ENCODE data around the gene TMX4. TPM values are rescaled to one million over a fixed set of nuclear protein-coding genes. Genes with fewer than 3 reads are reported as not detected.
"Not testable (repeated sequence)": the region's sequence is repeated elsewhere in the genome, so short reads cannot be mapped to it uniquely, and the experiment has no call there.

Gene TMX4
- polyA plus RNA-seq, 2 donors, result 3.6 to 5.5 TPM

DNA sequence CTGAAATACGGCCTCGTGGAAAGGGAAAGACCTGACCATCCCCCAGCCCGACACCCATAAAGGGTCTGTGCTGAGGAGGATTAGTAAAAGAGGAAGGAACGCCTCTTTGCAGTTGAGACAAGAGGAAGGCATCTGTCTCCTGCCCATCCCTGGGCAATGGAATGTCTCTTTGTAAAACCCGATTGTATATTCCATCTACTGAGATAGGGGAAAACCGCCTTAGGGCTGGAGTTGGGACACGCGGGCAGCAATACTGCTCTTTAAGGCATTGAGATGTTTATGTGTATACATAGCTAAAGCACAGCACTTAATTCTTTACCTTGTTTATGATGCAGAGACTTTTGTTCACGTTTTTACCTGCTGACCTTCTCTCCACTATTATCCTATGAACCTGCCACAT lies 63.0 kb downstream of the TMX4 start:
- not testable (repeated sequence) for H3K4me1 ChIP-seq (ENCODE audit: control insufficient read depth in 2 of 2, insufficient read depth in 2 of 2, low read length in 1 of 2); H3K4me3 ChIP-seq (ENCODE audit: low read depth in 1 of 2, low read length in 2 of 2); H3K36me3 ChIP-seq (ENCODE audit: control insufficient read depth in 2 of 2, insufficient read depth in 2 of 2, low read length in 1 of 2); H3K9me3 ChIP-seq (ENCODE audit: control insufficient read depth in 2 of 2, insufficient read depth in 1 of 2, low read depth in 1 of 2, low read length in 1 of 2); H3K27me3 ChIP-seq (ENCODE audit: control insufficient read depth in 1 of 2, insufficient read depth in 2 of 2, low read length in 2 of 2); H3K27ac ChIP-seq (ENCODE audit: low read depth in 2 of 2, low read length in 1 of 2)
- WGBS, 2 donors, result 76 to 80% methylated on average over 9 of the region's 9 CpGs

- H3K4me3 ChIP-seq (ENCODE audit: low read depth in 1 of 2, low read length in 2 of 2), result no peak overlapping the region
- no peaks in the 10 kb centered on the region for H3K4me1 ChIP-seq (ENCODE audit: control insufficient read depth in 2 of 2, insufficient read depth in 2 of 2, low read length in 1 of 2)
- H3K27me3 ChIP-seq (ENCODE audit: control insufficient read depth in 1 of 2, insufficient read depth in 2 of 2, low read length in 2 of 2), result no peaks in the 10 kb centered on the region
- 64 to 71% methylated on average over 1 of the region's 1 CpG for WGBS, 2 donors
- H3K9me3 ChIP-seq (ENCODE audit: control insufficient read depth in 2 of 2, insufficient read depth in 1 of 2, low read depth in 1 of 2, low read length in 1 of 2), result no peaks in the 10 kb centered on the region
- no peaks in the 10 kb centered on the region for H3K36me3 ChIP-seq (ENCODE audit: control insufficient read depth in 2 of 2, insufficient read depth in 2 of 2, low read length in 1 of 2)
- no peak overlapping the region for H3K27ac ChIP-seq (ENCODE audit: low read depth in 2 of 2, low read length in 1 of 2)
Measured at GRCh38 chr20:7950387-7950786, 69.2 kb downstream of the TMX4 start.

- 29 to 35% methylated on average over 2 of the region's 2 CpGs for WGBS, 2 donors
- Histone ChIP-seq H3K4me1 (ENCODE audit: control insufficient read depth in 2 of 2, insufficient read depth in 2 of 2, low read length in 1 of 2) (no peaks in the 10 kb centered on the region), H3K27me3 (ENCODE audit: control insufficient read depth in 1 of 2, insufficient read depth in 2 of 2, low read length in 2 of 2) (no peaks in the 10 kb centered on the region), H3K9me3 (ENCODE audit: control insufficient read depth in 2 of 2, insufficient read depth in 1 of 2, low read depth in 1 of 2, low read length in 1 of 2) (no peaks in the 10 kb centered on the region), H3K4me3 (ENCODE audit: low read depth in 1 of 2, low read length in 2 of 2) (no peak overlapping the region), H3K27ac (ENCODE audit: low read depth in 2 of 2, low read length in 1 of 2) (no peak overlapping the region), H3K36me3 (ENCODE audit: control insufficient read depth in 2 of 2, insufficient read depth in 2 of 2, low read length in 1 of 2) (no peaks in the 10 kb centered on the region)
Measured at GRCh38 chr20:7943891-7944290, 75.7 kb downstream of the TMX4 start.

GRCh38 chr20:7940341-7940740 lies 79.2 kb downstream of the TMX4 start, which contains the start of gene HAO1:
Gene HAO1, minus strand, starts transcription at chr20:7940458. Its CDS starts 36 bp downstream, at chr20:7940422.
- no peak within 1 kb of the TSS for H3K4me3 ChIP-seq (ENCODE audit: low read depth in 1 of 2, low read length in 2 of 2)
- H3K27me3 ChIP-seq (ENCODE audit: control insufficient read depth in 1 of 2, insufficient read depth in 2 of 2, low read length in 2 of 2), result no peaks in the 10 kb centered on the region
- H3K4me1 ChIP-seq (ENCODE audit: control insufficient read depth in 2 of 2, insufficient read depth in 2 of 2, low read length in 1 of 2), result no peaks in the 10 kb centered on the region
- no peaks in the 10 kb centered on the region for H3K9me3 ChIP-seq (ENCODE audit: control insufficient read depth in 2 of 2, insufficient read depth in 1 of 2, low read depth in 1 of 2, low read length in 1 of 2)
- H3K27ac ChIP-seq (ENCODE audit: low read depth in 2 of 2, low read length in 1 of 2), result no peak within 1 kb of the TSS
- H3K36me3 ChIP-seq (ENCODE audit: control insufficient read depth in 2 of 2, insufficient read depth in 2 of 2, low read length in 1 of 2), result no peaks in the 10 kb centered on the region
- WGBS, 2 donors, result 69 to 81% methylated on average over 3 of the region's 3 CpGs

GRCh38 chr20:7939663-7940062 lies 79.9 kb downstream of the TMX4 start:
- WGBS, 2 donors, result 56 to 79% methylated on average over 4 of the region's 4 CpGs
- Histone ChIP-seq H3K9me3 (ENCODE audit: control insufficient read depth in 2 of 2, insufficient read depth in 1 of 2, low read depth in 1 of 2, low read length in 1 of 2) (no peaks in the 10 kb centered on the region), H3K27me3 (ENCODE audit: control insufficient read depth in 1 of 2, insufficient read depth in 2 of 2, low read length in 2 of 2) (no peaks in the 10 kb centered on the region), H3K4me1 (ENCODE audit: control insufficient read depth in 2 of 2, insufficient read depth in 2 of 2, low read length in 1 of 2) (no peaks in the 10 kb centered on the region), H3K27ac (ENCODE audit: low read depth in 2 of 2, low read length in 1 of 2) (no peak overlapping the region), H3K4me3 (ENCODE audit: low read depth in 1 of 2, low read length in 2 of 2) (no peak overlapping the region), H3K36me3 (ENCODE audit: control insufficient read depth in 2 of 2, insufficient read depth in 2 of 2, low read length in 1 of 2) (no peaks in the 10 kb centered on the region)

DNA sequence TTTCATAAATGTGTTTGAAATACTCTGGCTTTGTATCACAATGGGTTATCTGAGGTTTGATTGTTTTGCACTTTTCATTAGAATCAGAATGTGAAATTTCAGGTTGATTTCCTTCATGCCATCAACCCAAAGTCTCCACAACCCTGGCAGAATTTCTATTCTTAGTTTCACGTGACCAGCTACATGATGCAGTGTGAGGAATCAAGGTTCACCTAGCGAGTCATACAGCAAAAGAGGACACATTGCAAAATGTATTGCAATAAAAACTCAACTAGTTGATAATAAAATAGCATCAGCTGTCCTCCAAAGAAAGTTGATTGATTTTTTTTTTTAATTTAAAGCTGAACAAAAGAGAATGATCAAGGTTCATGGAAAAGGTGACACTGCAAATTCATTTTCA lies 81.5 kb downstream of the TMX4 start:
- 75 to 86% methylated on average over 2 of the region's 2 CpGs for WGBS, 2 donors
- no peak overlapping the region for H3K4me3 ChIP-seq (ENCODE audit: low read depth in 1 of 2, low read length in 2 of 2)
- H3K9me3 ChIP-seq (ENCODE audit: control insufficient read depth in 2 of 2, insufficient read depth in 1 of 2, low read depth in 1 of 2, low read length in 1 of 2), result no peaks in the 10 kb centered on the region
- H3K27me3 ChIP-seq (ENCODE audit: control insufficient read depth in 1 of 2, insufficient read depth in 2 of 2, low read length in 2 of 2), result no peaks in the 10 kb centered on the region
- H3K36me3 ChIP-seq (ENCODE audit: control insufficient read depth in 2 of 2, insufficient read depth in 2 of 2, low read length in 1 of 2), result no peaks in the 10 kb centered on the region
- H3K27ac ChIP-seq (ENCODE audit: low read depth in 2 of 2, low read length in 1 of 2), result no peak overlapping the region
- H3K4me1 ChIP-seq (ENCODE audit: control insufficient read depth in 2 of 2, insufficient read depth in 2 of 2, low read length in 1 of 2), result no peaks in the 10 kb centered on the region

GRCh38 chr20:7937328-7937727 lies 82.2 kb downstream of the TMX4 start:
- Histone ChIP-seq H3K27ac (ENCODE audit: low read depth in 2 of 2, low read length in 1 of 2) (no peak overlapping the region), H3K4me1 (ENCODE audit: control insufficient read depth in 2 of 2, insufficient read depth in 2 of 2, low read length in 1 of 2) (no peaks in the 10 kb centered on the region), H3K36me3 (ENCODE audit: control insufficient read depth in 2 of 2, insufficient read depth in 2 of 2, low read length in 1 of 2) (no peaks in the 10 kb centered on the region), H3K27me3 (ENCODE audit: control insufficient read depth in 1 of 2, insufficient read depth in 2 of 2, low read length in 2 of 2) (no peaks in the 10 kb centered on the region), H3K9me3 (ENCODE audit: control insufficient read depth in 2 of 2, insufficient read depth in 1 of 2, low read depth in 1 of 2, low read length in 1 of 2) (no peaks in the 10 kb centered on the region), H3K4me3 (ENCODE audit: low read depth in 1 of 2, low read length in 2 of 2) (no peak overlapping the region)
- 84 to 90% methylated on average over 3 of the region's 3 CpGs for WGBS, 2 donors

GRCh38 chr20:7935027-7935551 lies 84.5 kb downstream of the TMX4 start:
- Histone ChIP-seq H3K27ac (ENCODE audit: low read depth in 2 of 2, low read length in 1 of 2) (no peak overlapping the region), H3K4me1 (ENCODE audit: control insufficient read depth in 2 of 2, insufficient read depth in 2 of 2, low read length in 1 of 2) (no peaks in the 10 kb centered on the region), H3K4me3 (ENCODE audit: low read depth in 1 of 2, low read length in 2 of 2) (no peak overlapping the region), H3K27me3 (ENCODE audit: control insufficient read depth in 1 of 2, insufficient read depth in 2 of 2, low read length in 2 of 2) (no peaks in the 10 kb centered on the region), H3K9me3 (ENCODE audit: control insufficient read depth in 2 of 2, insufficient read depth in 1 of 2, low read depth in 1 of 2, low read length in 1 of 2) (no peaks in the 10 kb centered on the region), H3K36me3 (ENCODE audit: control insufficient read depth in 2 of 2, insufficient read depth in 2 of 2, low read length in 1 of 2) (no peaks in the 10 kb centered on the region)
- WGBS, 2 donors, result 83 to 84% methylated on average over 4 of the region's 4 CpGs

DNA sequence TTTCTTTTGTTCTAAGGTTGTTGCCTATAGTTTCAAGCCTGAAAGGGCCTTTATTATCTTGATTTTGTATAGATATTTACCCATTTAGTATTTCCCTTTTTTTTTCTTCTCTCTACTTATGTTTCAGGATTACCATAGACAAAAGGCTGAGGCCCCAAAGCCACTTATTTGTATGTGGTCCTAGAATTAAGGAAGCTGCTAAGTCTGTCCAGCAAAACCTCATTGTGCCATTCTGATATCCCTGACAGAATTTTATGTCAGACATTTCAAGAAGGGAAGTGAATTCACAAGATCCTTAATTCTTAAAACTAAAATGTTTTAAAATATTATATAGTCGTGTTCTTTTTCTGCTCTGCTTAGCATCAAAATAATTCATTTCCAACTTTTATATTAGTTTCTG lies 86.2 kb downstream of the TMX4 start:
- Histone ChIP-seq H3K27me3 (ENCODE audit: control insufficient read depth in 1 of 2, insufficient read depth in 2 of 2, low read length in 2 of 2) (no peaks in the 10 kb centered on the region), H3K27ac (ENCODE audit: low read depth in 2 of 2, low read length in 1 of 2) (no peak overlapping the region), H3K36me3 (ENCODE audit: control insufficient read depth in 2 of 2, insufficient read depth in 2 of 2, low read length in 1 of 2) (no peaks in the 10 kb centered on the region), H3K4me1 (ENCODE audit: control insufficient read depth in 2 of 2, insufficient read depth in 2 of 2, low read length in 1 of 2) (no peaks in the 10 kb centered on the region), H3K4me3 (ENCODE audit: low read depth in 1 of 2, low read length in 2 of 2) (no peak overlapping the region), H3K9me3 (ENCODE audit: control insufficient read depth in 2 of 2, insufficient read depth in 1 of 2, low read depth in 1 of 2, low read length in 1 of 2) (no peaks in the 10 kb centered on the region)
- 83 to 85% methylated on average over 1 of the region's 1 CpG for WGBS, 2 donors

DNA sequence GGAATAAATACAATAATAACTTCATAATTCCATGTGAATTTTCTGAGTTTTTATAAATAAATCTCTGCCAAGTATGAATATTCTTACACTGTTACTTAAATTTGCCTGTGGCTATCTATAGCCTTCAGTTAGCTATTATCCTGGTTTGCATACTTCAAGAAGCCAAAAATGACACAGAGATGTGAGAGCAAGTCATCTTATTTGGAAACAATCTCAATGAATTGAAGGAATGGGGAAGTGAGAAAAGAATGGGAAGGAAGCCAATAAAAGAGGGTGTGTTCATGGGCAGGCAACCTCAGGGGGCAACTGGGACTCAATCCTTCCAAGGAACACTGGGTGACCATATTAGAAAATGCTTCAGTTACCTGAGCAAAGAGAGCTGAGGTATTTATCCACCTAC lies 89.2 kb downstream of the TMX4 start:
- Histone ChIP-seq H3K4me3 (ENCODE audit: low read depth in 1 of 2, low read length in 2 of 2) (no peak overlapping the region), H3K27ac (ENCODE audit: low read depth in 2 of 2, low read length in 1 of 2) (no peak overlapping the region), H3K27me3 (ENCODE audit: control insufficient read depth in 1 of 2, insufficient read depth in 2 of 2, low read length in 2 of 2) (no peaks in the 10 kb centered on the region), H3K4me1 (ENCODE audit: control insufficient read depth in 2 of 2, insufficient read depth in 2 of 2, low read length in 1 of 2) (no peaks in the 10 kb centered on the region), H3K36me3 (ENCODE audit: control insufficient read depth in 2 of 2, insufficient read depth in 2 of 2, low read length in 1 of 2) (no peaks in the 10 kb centered on the region), H3K9me3 (ENCODE audit: control insufficient read depth in 2 of 2, insufficient read depth in 1 of 2, low read depth in 1 of 2, low read length in 1 of 2) (no peaks in the 10 kb centered on the region)
